HG02798 (cell line): ENCODE measurements around the gene VWA3B.

Source experiments
- ATAC-seq: cut with Tn5 transposase; IDR thresholded peaks from one replicate; pipeline ENCODE4 v1.9.1; 2021; ENCODE audit warnings: mild to moderate bottlenecking; ENCODE audit not compliant: unreplicated experiment, poor library complexity

The VWA3B gene

DNA sequence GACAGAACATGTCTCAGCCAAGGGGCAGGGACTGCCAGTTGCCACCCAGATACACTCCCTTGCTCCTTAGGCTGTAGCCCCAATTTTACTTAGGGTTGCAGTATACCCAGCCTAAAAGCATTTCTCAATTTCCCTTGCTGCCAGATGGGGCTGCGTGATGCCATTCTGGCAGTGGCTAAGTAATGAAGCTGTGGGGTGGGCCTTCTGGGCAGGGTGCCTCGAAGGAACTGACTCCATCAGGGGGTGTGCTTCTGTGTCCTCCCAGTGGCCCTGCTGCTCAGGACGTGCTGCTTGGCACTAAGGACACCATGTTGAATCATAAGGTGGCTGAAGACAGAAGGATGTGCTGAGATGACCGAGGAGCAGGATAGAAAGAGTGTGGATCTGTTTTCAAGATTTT lies 74.2 kb downstream of the VWA3B start:
- no peak for ATAC-seq

DNA sequence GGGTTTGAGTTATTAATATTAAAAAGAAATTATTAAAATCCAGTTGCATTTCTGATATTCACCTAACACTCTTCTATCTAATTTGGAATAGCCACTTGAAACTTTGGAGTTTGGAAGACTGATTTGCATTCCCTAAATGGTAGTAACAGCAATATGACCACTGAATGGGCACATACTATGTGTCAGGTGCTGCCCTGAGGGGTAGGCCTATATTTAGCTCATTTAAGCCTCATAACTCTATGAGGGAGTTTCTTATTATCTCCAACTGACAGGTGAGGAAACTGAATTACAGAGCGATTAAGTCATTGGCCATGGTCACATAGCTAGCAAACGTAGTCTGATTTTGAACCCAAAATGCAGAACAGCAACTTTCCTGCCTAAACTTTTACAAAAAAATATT lies 77.3 kb downstream of the VWA3B start:
- ATAC-seq, result no peak

DNA sequence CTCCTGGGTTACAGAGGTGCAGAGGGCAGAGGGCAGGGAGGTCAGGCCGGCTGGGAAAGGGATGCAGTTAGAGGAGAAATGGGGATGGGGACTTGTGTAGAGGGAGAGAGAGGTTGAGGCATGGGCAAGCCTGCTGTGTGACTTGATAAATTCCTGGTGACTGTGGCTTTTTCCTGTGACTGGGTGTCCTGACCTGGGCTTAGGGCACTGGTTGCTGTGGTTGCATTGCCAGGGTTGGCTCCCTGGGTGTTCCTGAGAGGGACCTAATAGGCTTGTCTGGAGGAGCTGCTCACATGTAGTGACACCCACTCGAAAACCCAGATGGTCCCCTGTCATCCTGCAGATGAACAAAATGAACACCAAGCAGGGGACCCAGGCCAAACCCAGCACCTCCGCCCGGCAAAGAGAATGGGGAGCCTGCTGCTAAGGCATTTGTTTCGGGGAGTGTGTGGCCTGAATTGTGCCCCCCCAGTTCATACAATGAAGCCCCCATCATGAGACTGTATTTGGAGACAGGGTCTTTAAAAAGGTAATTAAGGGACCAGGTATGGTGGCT lies 78.6 kb downstream of the VWA3B start:
- no peak for ATAC-seq

DNA sequence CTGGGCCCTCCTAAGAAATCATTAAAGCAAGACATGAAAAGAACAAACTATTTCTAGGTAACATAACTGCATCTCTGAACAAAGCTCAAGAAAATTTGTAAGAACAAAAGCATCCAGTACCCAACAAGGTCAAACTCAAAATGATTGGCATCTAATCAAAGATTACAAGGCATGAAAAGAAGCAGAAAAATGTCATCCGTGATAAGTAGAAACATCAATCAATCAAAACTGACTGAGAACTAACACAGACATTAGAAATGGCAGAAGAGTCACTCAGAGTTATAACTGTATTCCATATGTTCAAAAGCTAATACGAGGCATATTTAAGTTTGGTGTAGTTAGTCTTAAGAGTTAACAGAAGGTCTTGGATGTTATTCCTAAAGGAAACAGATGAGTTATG lies 80.9 kb downstream of the VWA3B start:
- no peak for ATAC-seq

DNA sequence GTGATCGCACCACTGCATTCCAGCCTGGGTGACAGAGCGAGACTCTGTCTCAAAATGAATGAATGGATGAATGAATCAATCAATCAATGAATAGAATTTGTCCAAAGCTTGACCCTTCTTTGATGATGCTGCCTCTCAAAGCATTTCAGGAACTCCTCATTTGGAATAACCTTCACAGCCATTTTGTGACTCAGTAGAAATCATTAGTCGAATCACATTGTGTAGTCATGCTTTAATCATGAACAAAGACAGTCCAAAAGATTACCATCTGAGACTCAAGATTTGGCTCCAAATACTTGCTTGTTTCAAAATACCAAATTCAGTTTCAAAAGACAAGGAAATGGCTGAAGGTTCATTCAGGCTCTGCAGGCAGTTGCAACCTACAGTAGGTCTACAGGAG lies 83.1 kb downstream of the VWA3B start:
- ATAC-seq, result no peak

DNA sequence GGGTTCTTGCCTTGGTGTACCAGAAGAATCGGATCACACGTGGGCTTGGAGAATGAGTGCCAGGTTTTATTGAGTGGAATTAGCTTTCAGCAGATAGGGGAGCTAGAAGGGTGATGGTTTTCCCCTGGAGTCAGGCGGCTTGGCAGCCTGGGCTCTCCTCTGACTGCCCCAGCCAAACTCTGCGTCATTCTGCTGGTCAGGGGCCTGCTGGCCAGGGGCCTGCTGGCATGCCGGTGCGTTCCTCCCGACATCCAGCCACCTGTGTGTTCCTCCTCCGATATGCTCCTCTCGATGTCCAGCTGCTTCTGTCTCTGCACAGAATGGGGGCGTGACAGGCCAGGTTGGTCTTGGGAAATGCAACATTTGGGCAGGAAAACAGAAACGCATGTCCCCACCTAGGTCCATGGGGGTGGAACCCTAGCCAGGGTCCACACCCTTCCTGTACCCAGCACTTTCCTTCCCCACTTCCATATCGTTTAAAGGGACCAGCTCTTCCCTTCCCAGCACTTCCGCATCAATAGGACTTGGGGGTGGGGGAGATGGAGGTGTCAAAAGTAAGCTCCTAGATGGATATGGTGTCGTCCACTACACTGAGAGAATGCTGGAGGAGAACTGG lies 85.3 kb downstream of the VWA3B start:
- no peak for ATAC-seq

DNA sequence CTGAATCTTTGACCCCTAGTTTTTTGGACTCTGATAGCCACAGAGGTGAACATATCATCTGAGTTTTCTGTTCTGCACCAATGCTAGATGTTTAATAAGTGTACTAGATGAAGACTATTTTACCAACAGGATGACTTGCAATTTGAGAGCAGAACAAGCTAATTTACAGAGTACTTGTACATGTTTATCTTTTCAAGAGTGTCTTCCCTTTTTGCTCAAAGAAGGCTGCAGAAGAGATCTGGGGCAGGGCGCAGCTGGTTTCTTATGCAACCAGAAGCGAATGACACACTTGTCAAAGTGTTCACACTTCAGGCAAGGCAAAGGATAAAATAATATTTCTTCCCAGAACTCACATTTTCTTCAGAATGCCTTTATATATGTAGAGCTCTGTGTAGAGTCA lies 86.0 kb downstream of the VWA3B start:
- no peak for ATAC-seq

DNA sequence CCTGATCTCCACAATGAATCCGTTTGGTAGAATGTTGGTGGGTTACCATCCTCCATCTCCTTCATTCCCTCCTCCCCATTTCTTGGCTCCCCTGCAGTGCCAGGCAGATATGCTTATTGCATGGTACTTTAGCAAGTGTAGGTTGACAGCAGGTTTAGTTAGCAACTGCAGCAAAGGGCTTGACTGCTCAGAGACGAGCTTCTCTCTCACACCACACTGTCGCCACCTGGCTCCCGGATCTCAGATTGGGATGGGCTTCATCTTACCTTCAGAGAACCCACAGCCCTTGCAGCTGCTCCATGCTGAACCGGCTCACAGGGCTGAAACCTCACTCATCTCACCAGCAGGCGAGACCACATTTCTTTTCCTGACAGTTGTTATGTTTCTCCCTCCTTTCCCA lies 88.8 kb downstream of the VWA3B start:
- ATAC-seq, result no peak

DNA sequence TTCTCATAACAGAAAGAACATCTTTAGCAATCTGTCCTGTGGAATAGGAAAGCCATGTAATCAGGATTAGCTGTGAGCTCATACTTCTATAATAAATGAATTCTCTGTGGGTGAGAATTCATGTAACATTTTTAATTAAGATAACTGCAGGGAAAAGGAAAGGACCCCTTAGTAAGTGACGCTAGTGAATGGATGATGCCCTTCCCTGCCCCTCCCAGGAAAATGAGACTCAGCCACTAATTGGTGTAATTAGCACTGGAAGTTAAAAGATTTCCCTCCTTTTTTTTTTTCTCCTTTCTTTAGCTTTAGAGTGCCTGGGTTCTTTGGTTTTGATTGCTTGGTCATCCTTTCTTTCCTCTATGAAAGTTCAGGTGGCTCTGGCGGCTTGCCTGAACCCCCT lies 90.3 kb downstream of the VWA3B start:
- no peak for ATAC-seq

DNA sequence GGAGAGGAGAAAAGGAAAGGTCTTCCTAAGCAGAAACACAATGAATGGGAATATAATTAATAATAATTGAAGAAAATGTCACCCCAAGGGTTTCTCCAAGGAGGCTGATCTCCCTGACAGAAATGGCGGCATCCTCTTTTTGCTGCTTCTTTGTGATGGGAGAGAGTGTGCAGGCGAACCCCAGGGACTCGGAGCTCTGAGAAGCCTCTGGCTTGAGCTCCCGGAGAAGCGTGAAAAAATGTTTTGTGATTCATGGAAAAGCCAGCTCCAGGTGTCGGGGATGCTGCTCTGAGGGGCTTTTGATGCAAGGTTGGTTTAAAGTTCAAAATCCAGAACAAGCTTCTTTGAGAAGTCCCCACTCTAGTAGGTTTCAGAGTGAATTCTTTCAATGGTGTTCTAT lies 91.0 kb downstream of the VWA3B start:
- no peak for ATAC-seq

DNA sequence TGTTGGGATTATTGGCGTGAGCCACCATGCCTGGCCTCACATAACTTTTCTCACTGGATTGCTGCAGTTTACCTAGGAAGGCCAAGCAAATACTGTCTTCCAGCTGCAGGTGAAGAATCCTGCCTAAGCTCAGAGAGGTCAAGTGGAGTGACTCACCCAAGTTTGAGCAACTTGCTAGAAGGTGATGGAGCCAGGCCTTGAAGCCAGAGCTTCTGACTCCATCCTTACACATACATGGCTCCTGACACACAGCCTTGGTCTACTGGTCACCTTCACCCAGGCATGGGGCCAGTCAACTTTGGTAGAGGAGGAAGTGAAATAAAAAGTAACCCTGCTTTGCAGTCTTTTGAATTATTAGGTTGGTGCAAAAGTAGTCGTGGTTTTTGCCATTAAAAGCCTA lies 93.5 kb downstream of the VWA3B start:
- ATAC-seq, result no peak

DNA sequence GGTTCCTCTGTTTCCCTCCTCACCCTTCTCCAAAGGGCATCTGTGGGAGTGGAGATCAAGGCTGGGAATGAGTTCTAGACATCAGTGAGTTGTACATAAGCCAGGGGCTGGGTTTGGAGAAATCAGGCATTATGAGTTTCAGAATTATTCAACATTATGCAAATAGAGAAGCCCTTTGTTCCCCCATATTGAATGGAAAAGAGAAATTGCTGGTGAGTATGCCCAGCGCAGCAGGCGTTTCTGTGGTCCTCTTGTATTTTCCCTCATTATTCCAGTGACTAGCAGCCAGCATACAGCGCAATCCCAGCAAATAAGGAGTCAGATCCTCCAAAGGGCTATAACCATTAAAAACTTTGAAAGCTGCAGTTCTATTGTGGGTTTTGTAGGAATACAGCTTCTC lies 94.4 kb downstream of the VWA3B start:
- no peak for ATAC-seq

DNA sequence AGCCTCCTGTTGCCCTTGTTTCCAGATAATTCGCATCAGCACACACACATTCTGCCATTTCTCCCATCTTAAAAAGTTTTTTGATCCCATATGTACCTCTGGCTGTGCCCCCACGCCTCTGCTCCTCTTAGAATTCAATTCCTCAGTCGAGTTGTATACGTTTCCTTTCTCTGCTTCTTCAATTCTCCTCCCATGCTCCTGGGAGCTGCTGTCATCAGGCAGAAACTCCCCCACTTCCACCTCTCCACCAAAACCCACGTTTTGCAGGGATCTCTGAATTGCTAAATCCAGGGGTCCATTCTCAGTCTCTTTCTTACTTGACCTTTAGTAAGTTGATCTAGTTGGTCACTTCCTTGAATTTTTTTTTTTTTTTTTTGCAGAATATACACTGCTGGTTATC lies 98.8 kb downstream of the VWA3B start:
- ATAC-seq, result no peak

DNA sequence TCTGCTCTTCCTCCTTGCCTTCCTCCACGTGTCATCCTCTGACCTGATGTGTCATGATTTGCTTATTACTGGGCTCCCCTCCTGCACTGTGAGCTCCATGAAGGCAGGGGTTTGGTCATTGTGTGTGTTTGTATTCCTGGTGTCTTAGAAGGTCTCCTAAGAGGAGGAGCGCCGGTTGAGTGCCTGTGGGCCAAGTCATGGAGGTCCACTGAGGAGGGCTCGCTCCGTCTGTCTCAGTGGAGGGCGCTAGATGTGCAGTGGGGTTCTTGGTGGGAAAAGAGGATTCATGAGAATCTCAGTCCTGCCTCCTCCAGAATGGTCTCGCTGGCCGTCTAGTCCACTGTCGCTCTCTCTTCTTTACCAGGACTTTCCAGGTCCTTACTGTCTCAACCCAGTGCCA lies 100.2 kb downstream of the VWA3B start:
- no peak for ATAC-seq

DNA sequence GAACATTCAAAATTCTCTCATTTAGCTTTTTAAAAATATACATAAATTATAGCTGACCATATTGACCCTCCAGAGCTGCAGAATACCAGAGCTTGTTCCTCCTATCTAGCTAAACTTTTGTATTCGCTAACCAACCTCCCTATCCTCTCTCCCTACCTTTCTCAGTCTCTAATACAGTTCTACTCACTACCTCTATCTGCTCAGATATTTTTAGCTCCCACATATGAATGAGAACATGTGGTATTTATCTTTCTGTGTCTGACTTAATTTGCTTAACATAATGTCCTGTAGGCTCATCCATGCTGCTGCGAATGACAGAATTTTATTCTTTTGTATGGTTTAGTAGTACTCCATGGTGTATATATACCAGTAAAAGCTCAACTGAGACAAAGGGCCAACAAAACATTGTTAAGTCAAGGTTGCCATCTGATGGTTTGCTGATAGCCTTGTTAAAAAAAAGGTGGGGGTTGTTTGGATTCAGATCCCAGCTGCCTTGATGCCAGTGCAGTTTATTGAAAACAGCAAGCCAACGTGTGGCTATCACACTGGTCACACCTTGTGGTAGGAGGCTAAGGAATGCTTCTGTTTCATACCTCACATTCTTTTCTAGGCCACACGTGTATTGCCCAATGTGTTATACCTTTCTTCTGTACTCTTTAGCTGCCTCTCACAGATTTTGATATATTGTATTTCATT lies 101.5 kb downstream of the VWA3B start:
- no peak for ATAC-seq

DNA sequence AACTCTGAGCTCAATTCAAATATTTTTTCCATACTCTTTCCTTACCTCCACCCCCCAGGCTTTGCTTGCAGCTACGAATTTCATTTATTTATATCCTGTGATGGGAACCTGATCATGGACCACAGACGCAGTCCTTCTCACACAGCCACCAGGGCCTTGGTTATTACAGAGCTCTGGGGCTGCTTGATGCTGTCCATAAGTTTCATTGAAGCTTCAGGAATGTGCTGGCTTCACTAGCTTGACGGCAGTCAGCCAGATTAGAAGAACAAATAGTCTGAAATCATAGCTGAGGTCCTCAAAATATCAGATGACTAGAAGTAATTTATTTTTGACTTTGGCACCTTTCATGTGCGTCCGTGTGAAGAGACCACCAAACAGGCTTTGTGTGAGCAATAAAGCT lies 104.9 kb downstream of the VWA3B start:
- no peak for ATAC-seq

DNA sequence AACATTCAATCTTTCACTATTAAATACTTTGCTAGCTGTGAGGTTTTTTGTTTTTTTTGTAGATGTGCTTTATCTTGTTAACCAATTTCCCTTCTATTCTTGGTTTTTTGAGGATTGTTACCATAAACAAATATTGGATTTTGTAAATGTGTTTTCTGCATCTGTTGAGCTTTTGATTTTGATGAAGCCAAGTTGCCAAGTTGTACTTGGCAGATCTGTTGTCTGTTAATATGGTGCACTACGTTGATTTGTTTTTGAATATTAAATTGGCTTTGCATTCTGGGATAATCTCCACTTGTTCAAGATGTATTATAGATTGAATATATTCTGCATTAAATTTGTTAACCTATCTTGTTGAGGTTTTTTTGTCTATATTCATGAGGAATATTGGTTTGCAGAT lies 114.6 kb downstream of the VWA3B start:
- no peak for ATAC-seq

DNA sequence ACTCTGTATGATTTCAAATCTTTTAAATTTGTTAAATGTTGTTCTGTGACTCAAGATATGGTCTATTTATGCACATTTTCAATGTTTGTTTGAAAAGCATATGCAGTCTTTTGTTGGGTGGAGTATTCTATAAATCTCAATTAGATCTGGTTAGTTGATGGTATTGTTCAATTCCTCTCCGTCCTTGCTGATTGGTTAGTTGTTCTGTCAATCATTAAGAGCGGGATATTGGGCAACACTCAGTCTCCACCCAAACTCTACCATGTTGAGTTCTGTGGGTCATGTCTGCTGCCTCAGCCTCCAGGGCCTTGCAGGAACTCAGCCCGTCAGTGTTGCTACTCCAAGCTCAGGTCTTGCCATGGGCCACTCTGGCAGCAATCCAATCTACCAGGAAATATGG lies 118.9 kb downstream of the VWA3B start:
- no peak for ATAC-seq

DNA sequence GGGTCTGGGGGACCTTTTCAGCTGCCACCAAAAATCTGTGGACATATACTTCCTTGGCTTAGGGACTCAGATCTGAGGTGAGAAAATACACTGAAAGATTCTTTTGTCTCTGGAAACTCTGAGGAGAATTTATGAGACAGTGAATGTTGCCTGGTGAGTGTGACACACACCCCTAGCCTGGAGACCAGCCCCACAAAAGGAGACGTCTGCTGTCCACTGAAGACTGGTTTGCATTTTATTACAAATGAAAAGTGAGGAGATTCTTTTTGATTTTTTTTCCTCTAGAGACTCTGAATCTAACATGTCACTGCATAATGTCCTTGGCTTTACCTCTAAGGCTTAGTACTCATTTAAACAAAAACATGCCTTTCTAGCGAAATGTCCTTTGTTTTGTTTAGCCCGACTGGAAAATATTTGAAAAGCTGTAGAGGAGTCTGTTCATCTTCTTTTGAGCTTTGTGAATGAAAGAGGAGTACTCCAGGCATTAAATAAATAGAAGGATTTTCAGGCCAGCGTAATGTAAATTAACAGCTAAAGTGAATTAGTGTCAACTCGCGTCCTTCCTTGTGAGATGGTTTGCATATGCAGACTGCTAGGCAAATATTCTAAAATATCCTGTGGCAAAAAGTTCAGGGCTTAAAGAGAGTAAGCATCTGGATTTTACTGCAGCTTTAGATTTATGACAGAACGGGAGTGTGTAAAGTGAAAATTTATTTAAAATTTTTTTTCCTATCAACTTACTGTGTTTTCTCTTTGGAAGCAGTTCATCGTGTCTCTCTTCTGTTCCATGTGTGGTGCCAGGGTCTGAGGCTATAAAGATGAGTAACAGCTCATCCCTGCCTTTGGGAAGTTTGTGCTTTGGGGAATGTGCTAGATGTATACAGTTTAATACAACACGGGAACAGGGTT lies 125.4 kb downstream of the VWA3B start:
- no peak for ATAC-seq

DNA sequence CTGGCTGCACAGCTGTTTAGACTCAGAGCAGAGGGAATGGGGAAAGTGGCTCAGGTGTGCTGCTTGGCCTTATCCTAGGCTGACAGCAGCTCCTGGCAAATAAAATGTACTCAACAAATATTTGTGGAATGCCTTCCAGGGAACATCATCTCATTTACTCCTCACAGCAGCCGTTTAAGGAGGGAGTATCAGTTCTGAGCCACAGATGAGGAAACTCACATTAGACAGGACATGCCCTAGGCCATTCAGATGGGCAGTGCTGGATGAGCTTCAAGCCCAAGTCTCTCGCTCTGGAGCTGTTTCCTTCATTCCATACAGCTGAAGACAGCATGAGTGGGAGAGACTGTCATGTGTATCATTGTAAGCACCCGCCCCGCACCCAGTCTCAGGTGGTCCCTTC lies 129.6 kb downstream of the VWA3B start:
- no peak for ATAC-seq

DNA sequence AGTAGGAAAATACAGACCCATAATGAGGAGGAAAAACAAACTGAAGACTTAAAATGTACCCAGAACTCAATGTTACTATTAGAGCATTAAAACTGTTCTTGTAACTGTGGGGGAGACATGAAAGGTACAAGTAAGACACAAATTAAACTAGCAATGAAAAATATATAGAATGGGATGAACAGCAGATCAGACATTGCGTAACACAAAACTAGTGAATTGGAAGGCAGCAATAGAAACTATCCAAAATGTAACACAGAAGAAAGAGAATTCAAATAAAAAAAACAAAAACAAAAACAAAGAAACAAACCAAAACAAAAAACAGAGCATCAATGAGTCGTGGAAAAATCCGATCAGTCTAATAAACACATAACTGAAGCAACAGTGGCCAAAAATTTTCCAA lies 132.2 kb downstream of the VWA3B start:
- ATAC-seq, result no peak
